ENCODE measurements around the gene PIEZO2.

PIEZO2 gene

DNA sequence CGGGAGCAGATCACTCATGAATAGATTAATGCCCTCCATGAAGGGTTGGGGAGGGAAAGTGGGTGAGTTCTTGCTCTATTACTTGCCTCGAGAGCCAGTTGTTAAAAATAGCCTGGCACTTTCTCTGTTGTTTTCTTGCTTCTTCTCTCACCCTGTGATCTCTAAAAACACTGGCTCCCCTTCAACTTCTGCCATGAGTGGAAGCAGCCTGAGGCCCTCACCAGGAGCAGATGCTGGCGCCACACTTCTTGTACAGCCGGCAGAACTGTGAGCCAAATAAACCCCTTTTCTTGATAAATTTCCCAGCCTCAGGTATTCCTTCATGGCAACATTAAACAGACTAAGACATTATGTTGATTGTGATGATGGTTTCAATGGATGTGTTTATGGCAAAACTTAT is 307.0 kb downstream of the PIEZO2 start:
- TF ChIP-seq ZNF274 (IDR thresholded peaks at IDR 0.05; ENCODE audit: low read depth, low read length), result no peak
- no peak overlapping the region for H3K4me3 ChIP-seq (ENCODE audit: low read length)

GRCh38 chr18:10841203-10841602 is 308.2 kb downstream of the PIEZO2 start:
- H3K4me3 ChIP-seq (ENCODE audit: low read length), result no peak overlapping the region
- no peak for TF ChIP-seq ZNF274 (IDR thresholded peaks at IDR 0.05; ENCODE audit: low read depth, low read length)

GRCh38 chr18:10840743-10841142 is 308.6 kb downstream of the PIEZO2 start:
- no peak for TF ChIP-seq ZNF274 (IDR thresholded peaks at IDR 0.05; ENCODE audit: low read depth, low read length)

DNA sequence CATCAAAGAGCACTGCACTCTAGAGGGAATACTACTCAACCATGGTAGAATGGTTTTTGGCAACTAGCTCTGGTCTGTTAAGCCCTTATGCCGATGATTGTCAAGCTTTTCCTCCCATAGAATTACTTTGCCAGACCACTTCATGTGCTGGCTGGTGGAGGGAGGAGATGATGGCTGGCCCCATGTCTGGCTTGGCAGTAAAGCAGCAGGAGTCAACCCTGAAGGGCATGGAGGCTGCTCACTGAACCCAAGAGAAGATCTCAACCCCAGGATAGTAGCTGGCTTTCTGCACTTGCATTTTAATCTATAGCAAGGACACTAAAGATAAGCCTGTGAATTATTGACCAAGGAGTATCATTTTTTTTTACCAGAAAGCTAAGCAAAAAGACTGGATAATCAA is 309.9 kb downstream of the PIEZO2 start:
- no peak overlapping the region for H3K4me3 ChIP-seq (ENCODE audit: low read length)
- TF ChIP-seq ZNF274 (IDR thresholded peaks at IDR 0.05; ENCODE audit: low read depth, low read length), result no peak

More at GRCh38 chr18:10840743-10841142, 308.6 kb downstream of the PIEZO2 start:
- H3K4me3 ChIP-seq (ENCODE audit: low read length), result no peak overlapping the region

DNA sequence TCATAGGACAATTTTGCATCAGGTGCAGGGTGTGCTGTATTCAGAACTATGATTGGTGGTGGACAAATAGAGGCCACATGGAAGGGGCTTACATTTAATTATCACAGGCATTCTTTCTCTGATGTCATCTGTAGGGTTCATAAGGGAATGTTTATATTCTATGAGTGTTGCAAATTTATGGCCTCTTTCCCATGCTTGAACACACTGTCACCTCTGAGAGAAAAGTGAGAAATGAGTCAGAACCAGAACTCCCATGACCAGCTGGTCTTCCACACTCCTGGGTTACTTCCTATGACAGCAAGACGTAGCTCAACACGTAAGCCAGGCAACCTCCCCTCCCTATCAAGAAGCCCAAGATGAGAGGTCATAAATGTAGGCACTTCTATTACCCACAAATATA is 310.8 kb downstream of the PIEZO2 start:
- H3K4me3 ChIP-seq (ENCODE audit: low read length), result no peak overlapping the region
- TF ChIP-seq ZNF274 (IDR thresholded peaks at IDR 0.05; ENCODE audit: low read depth, low read length), result no peak

DNA sequence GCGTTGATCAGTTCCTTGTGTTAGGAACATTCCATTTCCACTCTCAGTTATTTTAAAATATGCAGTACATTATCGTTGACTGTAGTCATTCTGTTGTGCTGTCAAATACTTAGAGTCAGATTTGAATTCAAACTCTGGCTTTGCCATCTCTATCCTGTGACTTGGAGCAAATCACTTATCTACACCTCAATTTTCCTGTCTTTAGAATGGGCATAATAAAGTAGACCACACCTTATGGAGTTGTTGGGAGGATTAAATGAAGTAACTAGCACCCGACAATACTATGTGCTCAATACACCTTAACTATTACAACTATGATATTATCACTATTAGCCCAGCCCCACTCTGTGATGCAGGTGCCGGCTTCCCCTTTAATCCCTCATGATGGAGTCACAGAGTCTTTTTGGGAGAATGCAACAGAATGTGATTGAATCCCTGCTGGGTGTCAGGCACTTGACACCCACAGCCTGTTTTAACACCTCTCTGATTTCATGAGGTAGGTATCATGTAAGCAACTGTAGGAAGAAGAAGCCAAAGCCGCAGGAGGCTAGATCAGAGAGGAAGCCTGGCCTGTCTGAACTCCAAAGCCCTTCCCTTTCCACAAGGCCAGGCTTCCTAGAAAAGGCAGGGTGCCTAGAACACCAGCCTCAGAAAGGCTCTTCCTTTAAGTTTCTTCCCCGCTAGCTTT is 315.1 kb downstream of the PIEZO2 start:
- H3K4me3 ChIP-seq (ENCODE audit: low read length), result no peak overlapping the region
- TF ChIP-seq ZNF274 (IDR thresholded peaks at IDR 0.05; ENCODE audit: low read depth, low read length), result no peak

DNA sequence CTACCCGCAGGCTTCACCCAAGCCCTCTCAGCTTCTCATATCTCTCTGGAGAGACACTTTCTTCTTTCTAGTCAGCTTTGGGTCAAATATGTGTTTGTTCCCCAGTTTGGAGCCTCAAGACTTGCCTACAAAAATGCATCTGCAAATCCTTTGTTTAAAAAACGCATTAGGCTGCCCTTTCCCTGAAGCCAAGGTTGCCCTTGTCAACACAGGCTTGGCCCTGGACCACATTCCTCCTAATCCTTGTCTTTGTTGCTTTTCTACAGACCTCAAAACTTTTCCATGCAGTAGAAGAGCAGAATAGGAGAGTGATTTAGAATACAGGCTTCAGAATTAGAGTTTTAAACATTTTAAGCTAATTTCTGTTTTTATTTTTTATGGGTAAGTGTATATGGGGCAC is 315.7 kb downstream of the PIEZO2 start:
- no peak overlapping the region for H3K4me3 ChIP-seq (ENCODE audit: low read length)
- TF ChIP-seq ZNF274 (IDR thresholded peaks at IDR 0.05; ENCODE audit: low read depth, low read length), result no peak

- TF ChIP-seq ZNF274 (IDR thresholded peaks at IDR 0.05; ENCODE audit: low read depth, low read length), result no peak
- no peak overlapping the region for H3K4me3 ChIP-seq (ENCODE audit: low read length)
Measured at GRCh38 chr18:10826400-10826799, 323.0 kb downstream of the PIEZO2 start.

DNA sequence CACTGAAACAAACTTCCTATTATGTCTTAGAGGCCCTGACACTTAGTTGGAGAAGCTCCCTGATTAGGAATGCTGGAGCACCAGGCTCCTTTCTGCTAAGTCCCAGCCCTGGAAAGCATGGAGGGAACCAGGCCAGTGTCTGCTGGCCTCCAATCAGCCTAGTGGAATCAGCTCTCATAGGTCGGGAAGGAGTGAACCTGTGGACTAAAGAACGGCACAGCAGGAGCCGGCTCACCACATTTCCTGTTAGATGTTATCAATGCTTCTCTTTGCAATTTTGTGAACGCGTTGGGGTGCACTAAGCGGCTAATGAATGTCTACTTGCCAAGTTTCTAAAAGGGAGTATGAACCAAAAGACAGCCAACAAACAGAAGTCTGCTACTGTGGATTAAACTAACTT is 326.9 kb downstream of the PIEZO2 start:
- H3K4me3 ChIP-seq (ENCODE audit: low read length), result no peak overlapping the region
- TF ChIP-seq ZNF274 (IDR thresholded peaks at IDR 0.05; ENCODE audit: low read depth, low read length), result no peak

DNA sequence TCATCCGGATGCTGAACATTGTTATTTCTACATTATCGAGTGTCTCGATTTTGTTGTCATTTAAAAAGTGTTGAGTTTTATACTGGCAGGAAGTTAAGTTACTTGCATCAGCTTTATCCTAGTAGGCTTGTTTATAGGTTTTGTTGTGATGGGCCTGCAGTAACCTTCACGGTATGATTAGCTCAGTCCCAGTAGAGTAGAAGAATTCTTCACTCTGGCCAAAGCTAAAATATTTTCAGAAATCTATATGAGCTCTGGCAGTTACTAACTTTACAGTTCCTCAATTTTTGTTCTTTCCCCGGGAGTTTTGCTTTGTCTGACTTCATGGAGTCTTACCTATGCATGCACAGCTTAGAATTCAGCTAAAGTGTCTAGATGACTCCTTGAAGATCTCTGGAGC is 328.7 kb downstream of the PIEZO2 start:
- no peak for TF ChIP-seq ZNF274 (IDR thresholded peaks at IDR 0.05; ENCODE audit: low read depth, low read length)
- no peak overlapping the region for H3K4me3 ChIP-seq (ENCODE audit: low read length)

- TF ChIP-seq ZNF274 (IDR thresholded peaks at IDR 0.05; ENCODE audit: low read depth, low read length), result no peak
- H3K4me3 ChIP-seq (ENCODE audit: low read length), result no peak overlapping the region
Measured at GRCh38 chr18:10814336-10814735, 335.0 kb downstream of the PIEZO2 start.

- TF ChIP-seq ZNF274 (IDR thresholded peaks at IDR 0.05; ENCODE audit: low read depth, low read length), result no peak
- H3K4me3 ChIP-seq (ENCODE audit: low read length), result no peak overlapping the region
Measured at GRCh38 chr18:10805587-10806118, 343.7 kb downstream of the PIEZO2 start.

DNA sequence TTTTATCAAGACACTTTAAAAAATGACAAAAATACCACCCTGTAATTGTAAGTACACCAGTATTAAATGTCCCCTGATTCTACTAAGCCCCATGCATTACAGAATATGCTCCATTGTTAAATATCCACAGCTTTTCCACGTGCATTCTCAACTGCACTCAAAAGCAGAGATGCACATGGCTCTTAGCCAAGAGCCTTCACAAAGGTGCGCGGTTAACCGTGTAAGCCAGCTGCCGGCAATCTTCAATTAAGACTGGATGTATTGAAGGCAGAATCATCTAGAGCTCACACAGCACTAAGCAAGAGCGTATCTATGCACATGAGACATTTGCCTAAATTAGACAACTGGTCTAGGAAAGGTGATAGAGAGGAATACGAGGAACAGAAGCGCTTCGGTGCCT is 345.2 kb downstream of the PIEZO2 start:
- H3K4me3 ChIP-seq (ENCODE audit: low read length), result no peak overlapping the region
- TF ChIP-seq ZNF274 (IDR thresholded peaks at IDR 0.05; ENCODE audit: low read depth, low read length), result no peak

DNA sequence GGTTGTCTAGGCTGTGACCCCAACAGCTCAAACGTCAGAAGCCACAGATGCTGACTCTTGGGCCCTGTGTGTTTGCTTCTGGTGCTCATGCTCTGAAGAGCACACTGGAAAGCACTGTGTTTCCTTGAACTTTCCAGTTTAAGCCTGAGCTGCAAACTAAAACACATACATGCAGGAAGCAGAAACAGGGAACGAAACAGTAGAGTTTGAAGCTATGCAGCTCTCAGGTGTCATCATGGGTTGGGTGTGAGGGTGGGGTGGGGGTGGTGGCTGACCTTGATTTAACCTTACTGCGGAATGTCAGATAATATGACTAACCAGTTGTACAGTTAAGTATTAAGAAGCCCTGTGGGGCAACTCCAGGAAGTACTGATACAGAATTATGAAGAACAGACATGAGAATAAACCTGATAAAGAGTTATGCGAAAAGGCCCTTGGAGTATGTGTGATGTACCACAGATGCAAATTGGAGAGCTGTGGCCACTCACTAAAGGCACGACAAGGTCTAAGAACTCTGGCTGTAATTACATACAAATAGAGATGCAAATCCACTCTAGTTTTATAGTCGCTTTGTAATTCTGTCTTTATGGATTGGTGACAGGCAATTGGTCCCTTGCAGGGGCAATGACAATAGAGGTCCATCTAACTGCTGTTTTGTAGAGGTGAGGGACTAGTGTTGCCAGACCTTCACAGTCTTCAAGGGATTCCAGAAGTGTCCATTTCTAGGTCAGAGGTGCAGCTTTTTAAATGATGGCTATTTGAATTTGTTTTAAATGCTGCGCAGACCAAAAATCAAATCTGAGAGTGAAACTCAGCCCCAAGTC is 350.4 kb downstream of the PIEZO2 start:
- no peak for TF ChIP-seq ZNF274 (IDR thresholded peaks at IDR 0.05; ENCODE audit: low read depth, low read length)

GRCh38 chr18:10797896-10798295 is 351.5 kb downstream of the PIEZO2 start:
- no peak for TF ChIP-seq ZNF274 (IDR thresholded peaks at IDR 0.05; ENCODE audit: low read depth, low read length)
- H3K4me3 ChIP-seq (ENCODE audit: low read length), result no peak overlapping the region

More for the DNA sequence above, 350.4 kb downstream of the PIEZO2 start:
- H3K4me3 ChIP-seq (ENCODE audit: low read length), result no peak overlapping the region

Measured in GM08714 (cell line).